ENCODE results near the gene MACROD2.

Gene MACROD2

DNA sequence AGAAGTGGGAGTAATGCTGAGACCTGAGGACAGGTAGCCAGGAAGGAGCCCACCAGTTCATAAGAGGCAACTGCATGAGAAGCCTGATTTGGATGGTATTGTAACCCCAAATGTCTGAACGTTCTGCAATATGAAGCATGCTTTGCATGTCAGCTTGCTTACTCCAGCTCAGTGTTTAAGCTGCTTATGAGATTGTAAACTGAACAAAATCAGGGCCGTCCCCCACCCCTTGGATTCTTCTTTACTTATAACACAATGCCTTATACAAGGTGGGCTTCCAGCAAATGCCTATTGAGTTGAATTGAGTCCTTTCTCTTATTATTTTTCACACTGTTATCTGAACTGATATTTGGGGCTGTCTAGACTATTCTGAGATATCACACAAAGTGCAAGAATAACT, 1816.6 kb downstream of the MACROD2 start:
- no peak overlapping the region for H3K4me3 ChIP-seq (ENCODE audit: low read depth, low read length)
- no peak for TF ChIP-seq ZSCAN16 (tag by site-specific recombination; IDR thresholded peaks at IDR 0.05)
- no peak for TF ChIP-seq ZNF423 (tag by site-specific recombination; IDR thresholded peaks at IDR 0.05)
- no peak for TF ChIP-seq KLF10 (tag by site-specific recombination; IDR thresholded peaks at IDR 0.05)
- TF ChIP-seq KLF8 (tag by site-specific recombination; IDR thresholded peaks at IDR 0.05), result no peak
- TF ChIP-seq, protein P1, sequence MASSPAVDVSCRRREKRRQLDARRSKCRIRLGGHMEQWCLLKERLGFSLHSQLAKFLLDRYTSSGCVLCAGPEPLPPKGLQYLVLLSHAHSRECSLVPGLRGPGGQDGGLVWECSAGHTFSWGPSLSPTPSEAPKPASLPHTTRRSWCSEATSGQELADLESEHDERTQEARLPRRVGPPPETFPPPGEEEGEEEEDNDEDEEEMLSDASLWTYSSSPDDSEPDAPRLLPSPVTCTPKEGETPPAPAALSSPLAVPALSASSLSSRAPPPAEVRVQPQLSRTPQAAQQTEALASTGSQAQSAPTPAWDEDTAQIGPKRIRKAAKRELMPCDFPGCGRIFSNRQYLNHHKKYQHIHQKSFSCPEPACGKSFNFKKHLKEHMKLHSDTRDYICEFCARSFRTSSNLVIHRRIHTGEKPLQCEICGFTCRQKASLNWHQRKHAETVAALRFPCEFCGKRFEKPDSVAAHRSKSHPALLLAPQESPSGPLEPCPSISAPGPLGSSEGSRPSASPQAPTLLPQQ (tag by site-specific recombination; IDR thresholded peaks at IDR 0.05), result no peak
- TF ChIP-seq ZBTB1 (tag by site-specific recombination; IDR thresholded peaks at IDR 0.05), result no peak
- TF ChIP-seq SP7 (tag by site-specific recombination; IDR thresholded peaks at IDR 0.05), result no peak
- TF ChIP-seq ZNF114 (tag by site-specific recombination; IDR thresholded peaks at IDR 0.05), result no peak
- no peak for TF ChIP-seq ZNF843 (tag by site-specific recombination; IDR thresholded peaks at IDR 0.05)
- TF ChIP-seq HOXA7 (CRISPR knock-in tag; IDR thresholded peaks at IDR 0.05; ENCODE audit: borderline replicate concordance), result no peak
- TF ChIP-seq REPIN1 (tag by site-specific recombination; IDR thresholded peaks at IDR 0.05; ENCODE audit: low read depth), result no peak
- TF ChIP-seq ZNF623 (tag by site-specific recombination; IDR thresholded peaks at IDR 0.05), result no peak
- TF ChIP-seq ZNF394 (tag by site-specific recombination; IDR thresholded peaks at IDR 0.05; ENCODE audit: borderline replicate concordance), result no peak
- no peak for TF ChIP-seq ZNF155 (tag by site-specific recombination; IDR thresholded peaks at IDR 0.05)
- no peak for TF ChIP-seq ZNF677 (tag by site-specific recombination; IDR thresholded peaks at IDR 0.05)
- TF ChIP-seq MEIS1 (CRISPR knock-in tag; IDR thresholded peaks at IDR 0.05; ENCODE audit: borderline replicate concordance), result no peak
- no peak for TF ChIP-seq ZNF585B (tag by site-specific recombination; IDR thresholded peaks at IDR 0.05)
- TF ChIP-seq BCL11A (tag by site-specific recombination; IDR thresholded peaks at IDR 0.05; ENCODE audit: low read depth), result no peak
- TF ChIP-seq ZNF214 (tag by site-specific recombination; IDR thresholded peaks at IDR 0.05; ENCODE audit: borderline replicate concordance), result no peak
- no peak for TF ChIP-seq MYNN (tag by site-specific recombination; IDR thresholded peaks at IDR 0.05; ENCODE audit: borderline replicate concordance)
- ChIA-PET CTCF (no interaction called here), POLR2A (no interaction called here)
- no peaks in the 10 kb centered on the region for H3K36me3 ChIP-seq (ENCODE audit: control insufficient read depth in 2 of 2, insufficient read depth in 1 of 2, low read length in 2 of 2)
- no peak overlapping the region for H3K27ac ChIP-seq (ENCODE audit: extremely low read depth, low read depth, low read length)
- no peaks in the 10 kb centered on the region for H3K4me1 ChIP-seq (ENCODE audit: control insufficient read depth, insufficient read depth, low read length)
- H3K9me3 ChIP-seq (ENCODE audit: control insufficient read depth, insufficient read depth, low read depth, low read length), result no peaks in the 10 kb centered on the region

DNA sequence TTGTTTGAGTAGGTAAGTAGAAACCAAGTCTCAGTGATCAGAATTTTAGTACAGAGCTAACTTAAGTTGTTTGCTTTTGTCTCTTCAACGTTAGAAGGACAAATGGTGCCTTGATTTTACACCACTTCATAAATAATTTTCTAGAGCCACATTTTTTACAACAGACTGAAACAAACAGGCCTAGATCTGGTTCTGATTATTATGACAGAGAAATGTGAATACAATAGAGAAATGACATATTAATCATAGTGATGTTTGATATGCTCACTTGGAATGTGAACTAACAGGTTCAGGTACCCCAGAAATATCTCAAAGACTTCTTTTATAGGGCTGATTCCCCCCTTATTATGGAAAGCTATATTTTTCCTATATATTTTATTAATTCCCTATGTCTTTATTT, 1817.4 kb downstream of the MACROD2 start:
- CTCF ChIA-PET, result no interaction called here
- Histone ChIP-seq H3K4me1 (ENCODE audit: control insufficient read depth, insufficient read depth, low read length) (no peaks in the 10 kb centered on the region), H3K27ac (ENCODE audit: extremely low read depth, low read depth, low read length) (no peak overlapping the region), H3K4me3 (ENCODE audit: low read depth, low read length) (no peak overlapping the region), H3K9me3 (ENCODE audit: control insufficient read depth, insufficient read depth, low read depth, low read length) (no peaks in the 10 kb centered on the region), H3K36me3 (ENCODE audit: control insufficient read depth in 2 of 2, insufficient read depth in 1 of 2, low read length in 2 of 2) (no peaks in the 10 kb centered on the region)
- POLR2A ChIA-PET, result no interaction called here
- TF ChIP-seq ZNF354C (tag by site-specific recombination; IDR thresholded peaks at IDR 0.05; ENCODE audit: borderline replicate concordance, low read depth), result no peak
- no peak for TF ChIP-seq ZNF48 (tag by site-specific recombination; IDR thresholded peaks at IDR 0.05)
- no peak for TF ChIP-seq ZNF561 (tag by site-specific recombination; IDR thresholded peaks at IDR 0.05; ENCODE audit: borderline replicate concordance)
- no peak for TF ChIP-seq ZNF654 (tag by site-specific recombination; IDR thresholded peaks at IDR 0.05; ENCODE audit: low read depth)
- TF ChIP-seq BCL11A (tag by site-specific recombination; IDR thresholded peaks at IDR 0.05; ENCODE audit: low read depth), result no peak
- no peak for TF ChIP-seq ZNF776 (tag by site-specific recombination; IDR thresholded peaks at IDR 0.05; ENCODE audit: borderline replicate concordance)
- TF ChIP-seq ZNF747 (tag by site-specific recombination; IDR thresholded peaks at IDR 0.05), result no peak
- TF ChIP-seq, protein P2, sequence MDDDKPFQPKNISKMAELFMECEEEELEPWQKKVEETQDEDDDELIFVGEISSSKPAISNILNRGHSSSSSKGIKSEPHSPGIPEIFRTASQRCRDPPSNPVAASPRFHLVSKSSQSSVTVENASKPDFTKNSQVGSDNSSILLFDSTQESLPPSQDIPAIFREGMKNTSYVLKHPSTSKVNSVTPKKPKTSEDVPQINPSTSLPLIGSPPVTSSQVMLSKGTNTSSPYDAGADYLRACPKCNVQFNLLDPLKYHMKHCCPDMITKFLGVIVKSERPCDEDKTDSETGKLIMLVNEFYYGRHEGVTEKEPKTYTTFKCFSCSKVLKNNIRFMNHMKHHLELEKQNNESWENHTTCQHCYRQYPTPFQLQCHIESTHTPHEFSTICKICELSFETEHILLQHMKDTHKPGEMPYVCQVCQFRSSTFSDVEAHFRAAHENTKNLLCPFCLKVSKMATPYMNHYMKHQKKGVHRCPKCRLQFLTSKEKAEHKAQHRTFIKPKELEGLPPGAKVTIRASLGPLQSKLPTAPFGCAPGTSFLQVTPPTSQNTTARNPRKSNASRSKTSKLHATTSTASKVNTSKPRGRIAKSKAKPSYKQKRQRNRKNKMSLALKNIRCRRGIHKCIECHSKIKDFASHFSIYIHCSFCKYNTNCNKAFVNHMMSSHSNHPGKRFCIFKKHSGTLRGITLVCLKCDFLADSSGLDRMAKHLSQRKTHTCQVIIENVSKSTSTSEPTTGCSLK (tag by site-specific recombination; IDR thresholded peaks at IDR 0.05), result no peak
- no peak for TF ChIP-seq ZBTB20 (tag by site-specific recombination; IDR thresholded peaks at IDR 0.05)
- TF ChIP-seq SETDB1 (IDR thresholded peaks at IDR 0.05; ENCODE audit: insufficient read length, low read length), result no peak
- TF ChIP-seq ZNF785 (tag by site-specific recombination; IDR thresholded peaks at IDR 0.05), result no peak
- TF ChIP-seq ZNF600 (tag by site-specific recombination; IDR thresholded peaks at IDR 0.05), result no peak
- TF ChIP-seq, protein P3, sequence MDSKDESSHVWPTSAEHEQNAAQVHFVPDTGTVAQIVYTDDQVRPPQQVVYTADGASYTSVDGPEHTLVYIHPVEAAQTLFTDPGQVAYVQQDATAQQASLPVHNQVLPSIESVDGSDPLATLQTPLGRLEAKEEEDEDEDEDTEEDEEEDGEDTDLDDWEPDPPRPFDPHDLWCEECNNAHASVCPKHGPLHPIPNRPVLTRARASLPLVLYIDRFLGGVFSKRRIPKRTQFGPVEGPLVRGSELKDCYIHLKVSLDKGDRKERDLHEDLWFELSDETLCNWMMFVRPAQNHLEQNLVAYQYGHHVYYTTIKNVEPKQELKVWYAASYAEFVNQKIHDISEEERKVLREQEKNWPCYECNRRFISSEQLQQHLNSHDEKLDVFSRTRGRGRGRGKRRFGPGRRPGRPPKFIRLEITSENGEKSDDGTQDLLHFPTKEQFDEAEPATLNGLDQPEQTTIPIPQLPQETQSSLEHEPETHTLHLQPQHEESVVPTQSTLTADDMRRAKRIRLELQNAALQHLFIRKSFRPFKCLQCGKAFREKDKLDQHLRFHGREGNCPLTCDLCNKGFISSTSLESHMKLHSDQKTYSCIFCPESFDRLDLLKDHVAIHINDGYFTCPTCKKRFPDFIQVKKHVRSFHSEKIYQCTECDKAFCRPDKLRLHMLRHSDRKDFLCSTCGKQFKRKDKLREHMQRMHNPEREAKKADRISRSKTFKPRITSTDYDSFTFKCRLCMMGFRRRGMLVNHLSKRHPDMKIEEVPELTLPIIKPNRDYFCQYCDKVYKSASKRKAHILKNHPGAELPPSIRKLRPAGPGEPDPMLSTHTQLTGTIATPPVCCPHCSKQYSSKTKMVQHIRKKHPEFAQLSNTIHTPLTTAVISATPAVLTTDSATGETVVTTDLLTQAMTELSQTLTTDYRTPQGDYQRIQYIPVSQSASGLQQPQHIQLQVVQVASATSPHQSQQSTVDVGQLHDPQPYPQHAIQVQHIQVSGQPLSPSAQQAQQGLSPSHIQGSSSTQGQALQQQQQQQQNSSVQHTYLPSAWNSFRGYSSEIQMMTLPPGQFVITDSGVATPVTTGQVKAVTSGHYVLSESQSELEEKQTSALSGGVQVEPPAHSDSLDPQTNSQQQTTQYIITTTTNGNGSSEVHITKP (tag by site-specific recombination; IDR thresholded peaks at IDR 0.05), result no peak
- no peak for TF ChIP-seq ZNF37A (tag by site-specific recombination; IDR thresholded peaks at IDR 0.05)
